ENCODE results near the gene FAM209B. TPM values are rescaled to one million over a fixed set of nuclear protein-coding genes. Genes with fewer than 3 reads are reported as not detected.
"Not testable (repeated sequence)": the region's sequence is repeated elsewhere in the genome, so short reads cannot be mapped to it uniquely, and the experiment has no call there.

Gene FAM209B
- total RNA-seq, 4 donors from 2014 or later, result not detected

DNA sequence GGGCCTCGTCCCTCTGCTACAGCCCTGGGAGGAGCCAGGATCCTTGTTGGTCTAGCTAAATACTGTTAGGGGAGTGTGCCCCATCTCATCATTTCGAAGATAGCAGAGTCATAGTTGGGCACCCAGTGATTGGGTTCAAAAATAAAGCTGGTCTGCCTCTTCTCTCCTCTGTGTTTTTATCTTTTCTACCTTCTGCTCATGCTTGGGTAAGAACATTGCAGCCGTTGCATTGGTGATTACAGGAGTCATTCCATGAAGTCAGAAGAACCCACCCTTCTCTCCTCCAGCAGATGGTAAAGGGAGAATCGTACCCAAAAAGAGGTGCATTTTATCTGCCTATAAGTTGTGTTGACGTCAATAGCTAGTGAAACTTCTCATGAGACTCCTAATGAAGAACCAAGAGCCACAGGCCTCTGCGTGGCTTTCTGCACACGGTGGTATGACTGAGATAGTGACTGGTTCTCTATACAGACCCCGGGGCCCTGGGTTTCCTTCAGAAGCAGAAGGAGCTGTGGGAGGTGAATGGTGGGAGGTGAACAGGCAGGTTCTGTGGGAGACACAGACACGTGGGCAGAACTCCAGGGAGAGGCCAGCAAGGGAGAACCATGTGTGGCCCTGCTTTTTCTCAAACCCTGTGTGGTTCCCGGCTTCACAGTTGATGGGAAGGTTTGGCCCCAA, 14.2 kb upstream of the FAM209B start:
- no peak for TF ChIP-seq CTCF (IDR thresholded peaks at IDR 0.05; ENCODE audit: low read depth)

DNA sequence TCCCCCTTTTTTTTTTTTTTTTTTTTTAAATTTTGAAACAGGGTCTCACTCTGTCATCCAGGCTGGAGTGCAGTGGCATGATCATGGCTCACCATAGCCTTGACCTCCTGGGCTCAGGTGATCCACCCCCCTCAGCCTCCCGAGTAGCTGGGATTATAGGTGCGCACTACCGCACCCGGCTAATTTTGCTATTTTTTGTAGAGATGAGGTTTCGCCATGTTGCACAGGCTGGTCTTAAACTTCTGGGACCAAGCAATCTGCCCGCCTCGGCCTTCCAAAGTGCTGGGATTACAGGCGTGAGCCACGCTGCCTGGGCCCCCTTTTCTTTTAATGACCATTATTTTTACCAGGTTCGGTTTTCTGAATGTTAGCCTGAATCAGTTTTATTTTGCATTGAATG, 13.5 kb upstream of the FAM209B start:
- TF ChIP-seq CTCF (IDR thresholded peaks at IDR 0.05; ENCODE audit: low read depth), result no peak

DNA sequence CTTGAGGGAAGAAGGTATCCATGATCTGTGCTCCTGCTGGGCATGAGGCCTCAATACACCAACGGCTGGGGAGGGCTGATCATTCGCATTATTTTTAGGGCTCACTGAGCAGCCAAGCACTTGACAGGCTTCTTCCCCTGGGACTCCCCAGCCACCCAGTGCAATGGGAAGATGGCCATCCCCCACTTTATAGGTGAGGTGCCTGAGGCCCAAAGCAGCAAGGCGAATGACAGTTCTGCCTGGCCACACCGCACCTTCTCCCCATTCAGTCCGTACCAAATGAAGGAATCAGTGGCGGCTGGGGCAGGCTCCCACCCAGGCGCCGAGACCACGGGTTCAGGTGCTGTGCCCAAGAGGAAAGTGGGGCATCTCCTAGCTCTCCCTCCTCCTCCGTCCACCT, 12.9 kb upstream of the FAM209B start:
- TF ChIP-seq CTCF (IDR thresholded peaks at IDR 0.05; ENCODE audit: low read depth), result no peak

- TF ChIP-seq CTCF (IDR thresholded peaks at IDR 0.05; ENCODE audit: low read depth), result no peak
Observed at GRCh38 chr20:56522311-56522710, 10.7 kb upstream of the FAM209B start.

- not testable (repeated sequence) for TF ChIP-seq CTCF (IDR thresholded peaks at IDR 0.05; ENCODE audit: low read depth)
Observed at GRCh38 chr20:56524444-56524843, 8.6 kb upstream of the FAM209B start, which contains the start of gene FAM209A. Gene FAM209A (plus strand): TSS chr20:56524744. CDS start chr20:56524809, 65 bp downstream.

DNA sequence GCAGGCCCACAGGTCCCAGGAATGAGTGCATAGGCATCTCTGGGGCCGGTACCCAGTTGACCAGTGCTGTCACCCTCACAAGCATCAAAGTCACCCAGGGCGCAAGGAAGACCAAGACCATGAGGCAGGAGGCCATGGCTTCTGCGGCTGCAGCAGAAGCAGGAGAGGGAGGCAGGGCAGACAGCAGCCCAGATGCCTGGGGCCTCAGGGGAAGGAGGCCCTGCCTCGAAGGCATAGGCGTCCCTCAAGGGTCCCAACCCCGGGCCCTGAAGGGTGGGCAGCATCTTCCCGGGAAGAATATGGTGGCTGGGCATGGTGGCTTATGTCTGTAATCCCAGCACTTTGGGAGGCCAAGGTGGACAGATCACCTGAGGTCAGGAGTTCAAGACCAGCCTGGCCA, 5.5 kb upstream of the FAM209B start:
- TF ChIP-seq CTCF (IDR thresholded peaks at IDR 0.05; ENCODE audit: low read depth), result no peak

DNA sequence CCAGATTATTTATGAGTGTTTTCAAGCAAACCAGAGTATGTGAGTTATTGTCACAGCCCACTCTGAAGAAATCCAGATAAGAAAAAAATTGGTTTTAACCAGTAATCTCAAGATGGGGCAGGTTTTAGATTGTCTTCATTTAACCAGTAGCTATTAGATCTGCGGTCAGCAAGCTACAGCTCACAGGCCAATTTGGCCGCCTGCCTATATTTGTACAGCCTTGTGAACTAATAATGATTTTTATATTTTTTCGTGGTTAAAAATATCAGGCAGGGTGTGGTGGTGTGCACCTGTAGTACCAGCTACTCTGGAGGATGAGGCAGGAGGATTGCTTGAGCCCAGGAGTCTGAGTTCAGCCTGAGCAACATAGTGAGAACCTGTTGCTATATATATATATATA, 5.0 kb downstream of the FAM209B start:
- TF ChIP-seq CTCF (IDR thresholded peaks at IDR 0.05; ENCODE audit: low read depth), result no peak

Data from subcutaneous adipose tissue (tissue), 4 donors.